Tibial nerve (tissue), 4 donors: ENCODE measurements around the gene HTT. TPM values are rescaled to one million over a fixed set of nuclear protein-coding genes. Genes with fewer than 3 reads are reported as not detected.

Experiments
- DNase-seq, 2 donors: peaks; one replicate each; pipeline ENCODE4 v3.0.0-alpha.2; 2019; ENCODE audit warnings: low spot score in 2 of 2
- H3K27ac ChIP-seq, 4 donors: fragments of 200-600 bp; sonication (generic) in 3 of 4; one replicate each; pipeline ENCODE4 v1.5.1; 2017 to 2019; ENCODE audit warnings: mild to moderate bottlenecking in 1 of 4
- H3K27me3 ChIP-seq, 2 donors: fragments of 200-600 bp; sonication (generic) in 1 of 2; one replicate each; pipeline versions ENCODE4 v1.5.1 to v1.6.0; 2017 to 2019
- H3K36me3 ChIP-seq, 3 donors: fragments of 200-600 bp; sonication (generic); one replicate each; pipeline ENCODE4 v1.5.1; 2018 to 2019
- H3K4me1 ChIP-seq, 4 donors: fragments of 200-600 bp; sonication (generic) in 3 of 4; one replicate each; pipeline ENCODE4 v1.5.1; 2017 to 2019
- H3K4me3 ChIP-seq, 4 donors: fragments of 200-600 bp; sonication (generic) in 3 of 4; one replicate each; pipeline ENCODE4 v1.5.1; 2017 to 2019; ENCODE audit warnings: mild to moderate bottlenecking in 1 of 4, moderate library complexity in 1 of 4
- H3K9me3 ChIP-seq, 4 donors: fragments of 200-600 bp; sonication (generic) in 3 of 4; one replicate each; pipeline ENCODE4 v1.5.1; 2017 to 2019
- EP300 ChIP-seq, 2 donors: sonication (generic); formaldehyde crosslinking; IDR thresholded peaks; one replicate each; pipeline ENCODE4 v1.6.1; 2017; ENCODE audit warnings: antibody characterized with exemption in 2 of 2, mild to moderate bottlenecking in 1 of 2
- POLR2A ChIP-seq, 2 donors: fragments of 450-650 bp; IDR thresholded peaks; one replicate each; pipeline ENCODE4 v1.6.1; 2017; ENCODE audit warnings: antibody characterized with exemption in 2 of 2, mild to moderate bottlenecking in 2 of 2, moderate library complexity in 2 of 2
- WGBS, 2 donors: methylation state at CpG; one replicate each; pipeline ENCODE4 v1.1.5; 2018; 5-methylcytosine and 5-hydroxymethylcytosine counted together
- total RNA-seq, 4 donors: library from RNA; depleted of rRNA; stranded (reverse); fragments of >200 nt; gene quantifications; one replicate each; pipeline ENCODE4 v1.1.0, GENCODE V29; 2016
- TF ChIP-seq, protein P1 (sequence below), 5 experiments: fragments of 200-600 bp in 3 of 5; fragments of 450-650 bp in 2 of 5; sonication (generic) in 3 of 5; IDR thresholded peaks; one replicate each; pipeline ENCODE4 v1.5.1; 2016 to 2019; ENCODE audit warnings: antibody characterized with exemption in 5 of 5, mild to moderate bottlenecking in 3 of 5, moderate library complexity in 2 of 5

The HTT gene
- total RNA-seq, 4 donors from 2014 or later, result 62.2 to 93.6 (median 81.2) TPM

DNA sequence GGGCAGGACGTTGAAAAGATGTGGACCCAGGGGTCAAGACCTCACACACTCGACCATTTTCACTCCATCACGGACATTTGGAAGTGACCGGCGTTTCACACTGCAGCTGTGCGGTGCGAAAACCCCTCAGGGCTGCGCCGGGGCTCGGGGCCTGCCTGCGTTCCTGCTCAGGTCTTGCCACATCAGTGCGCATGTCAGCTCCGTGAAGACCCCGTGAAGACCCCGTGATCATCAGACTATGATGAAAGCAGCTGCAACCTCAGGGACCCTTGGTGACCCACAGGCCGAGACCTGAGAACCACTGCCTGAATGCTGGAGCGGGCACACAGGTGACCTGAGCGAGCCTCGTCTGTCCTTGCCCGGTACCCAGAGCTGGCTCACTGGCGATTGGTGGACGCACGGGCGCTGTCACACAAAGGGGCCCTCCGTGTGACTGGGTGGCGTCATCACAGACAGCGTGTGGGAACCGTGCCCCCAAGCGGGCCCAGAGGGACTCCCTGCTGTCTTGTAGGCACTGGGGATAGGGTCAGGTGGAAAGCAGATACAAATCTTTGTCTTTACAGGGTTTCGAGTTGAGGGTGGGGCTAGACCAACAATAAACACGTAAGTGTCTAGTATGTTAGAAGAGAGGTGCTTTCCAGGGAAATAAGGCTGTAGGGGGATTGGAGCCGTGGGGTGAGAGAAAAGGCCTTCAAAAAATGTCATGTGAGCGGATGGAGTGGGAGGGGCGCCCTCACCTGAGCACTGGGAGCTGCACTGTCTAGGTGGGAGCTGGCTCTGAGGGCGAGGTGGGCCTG is 187.1 kb downstream of the HTT start:
- H3K36me3 ChIP-seq, result peaks cover 0 to 18% (median 0%) of the 10 kb centered on the region in 3 donors
- H3K27ac ChIP-seq, result no peak overlapping the region
- TF ChIP-seq, protein P1, sequence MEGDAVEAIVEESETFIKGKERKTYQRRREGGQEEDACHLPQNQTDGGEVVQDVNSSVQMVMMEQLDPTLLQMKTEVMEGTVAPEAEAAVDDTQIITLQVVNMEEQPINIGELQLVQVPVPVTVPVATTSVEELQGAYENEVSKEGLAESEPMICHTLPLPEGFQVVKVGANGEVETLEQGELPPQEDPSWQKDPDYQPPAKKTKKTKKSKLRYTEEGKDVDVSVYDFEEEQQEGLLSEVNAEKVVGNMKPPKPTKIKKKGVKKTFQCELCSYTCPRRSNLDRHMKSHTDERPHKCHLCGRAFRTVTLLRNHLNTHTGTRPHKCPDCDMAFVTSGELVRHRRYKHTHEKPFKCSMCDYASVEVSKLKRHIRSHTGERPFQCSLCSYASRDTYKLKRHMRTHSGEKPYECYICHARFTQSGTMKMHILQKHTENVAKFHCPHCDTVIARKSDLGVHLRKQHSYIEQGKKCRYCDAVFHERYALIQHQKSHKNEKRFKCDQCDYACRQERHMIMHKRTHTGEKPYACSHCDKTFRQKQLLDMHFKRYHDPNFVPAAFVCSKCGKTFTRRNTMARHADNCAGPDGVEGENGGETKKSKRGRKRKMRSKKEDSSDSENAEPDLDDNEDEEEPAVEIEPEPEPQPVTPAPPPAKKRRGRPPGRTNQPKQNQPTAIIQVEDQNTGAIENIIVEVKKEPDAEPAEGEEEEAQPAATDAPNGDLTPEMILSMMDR (IDR thresholded peaks at IDR 0.05), result no peak
- TF ChIP-seq POLR2A (IDR thresholded peaks at IDR 0.05) (no peak), EP300 (IDR thresholded peaks at IDR 0.05) (no peak)
- no peak overlapping the region for H3K4me3 ChIP-seq
- peak in 1 of 2 donors; percentile 5 for DNase-seq
- no peaks in the 10 kb centered on the region for H3K4me1 ChIP-seq
- no peaks in the 10 kb centered on the region for H3K27me3 ChIP-seq
- H3K9me3 ChIP-seq, result no peaks in the 10 kb centered on the region
- WGBS, 2 donors, result 90% methylated on average over 32 to 33 of the region's 35 CpGs

DNA sequence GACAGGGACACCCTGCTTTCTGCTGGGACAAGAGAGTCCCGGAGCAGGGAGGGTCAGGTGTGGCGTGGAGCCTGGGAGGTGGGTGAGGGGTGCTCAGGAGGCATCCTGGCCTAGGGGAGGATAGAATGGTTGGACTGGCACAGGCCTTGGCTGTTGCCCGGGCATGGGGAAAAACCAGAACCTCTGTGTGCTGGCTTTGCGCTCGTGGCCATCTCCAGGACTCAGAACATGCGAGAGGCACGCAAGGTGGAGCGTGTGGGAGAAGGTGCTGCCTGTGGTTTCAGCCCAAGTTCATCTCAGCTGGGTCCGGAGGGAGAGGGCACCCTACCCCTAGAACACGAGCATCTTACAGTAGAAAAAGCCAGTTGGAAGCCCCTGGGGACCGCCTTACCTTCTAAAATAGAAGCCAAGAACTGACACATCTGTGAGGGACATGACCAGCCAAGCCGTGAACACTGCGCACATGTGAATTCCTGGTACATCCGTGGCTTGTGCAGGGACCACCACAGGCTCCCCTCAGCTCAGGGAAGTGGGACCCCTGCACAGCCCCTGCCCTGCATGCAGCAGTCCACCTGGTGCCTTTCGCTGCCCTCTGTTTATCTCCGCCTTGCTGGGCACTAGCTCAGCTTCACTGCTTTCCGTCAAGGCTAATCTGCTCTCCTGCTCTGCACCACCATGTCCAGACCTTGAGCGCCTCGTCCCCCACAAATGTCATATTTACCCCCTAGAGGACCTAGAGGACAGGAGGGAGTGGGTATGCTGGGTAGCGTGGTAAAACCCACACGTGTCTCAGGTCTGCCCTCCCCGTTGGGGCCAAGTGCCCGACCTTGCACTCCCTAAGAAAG is 187.9 kb downstream of the HTT start:
- TF ChIP-seq POLR2A (IDR thresholded peaks at IDR 0.05), result no peak
- TF ChIP-seq, protein P1 (IDR thresholded peaks at IDR 0.05), result no peak
- no peak for TF ChIP-seq EP300 (IDR thresholded peaks at IDR 0.05)
- DNase-seq, result no peak

DNA sequence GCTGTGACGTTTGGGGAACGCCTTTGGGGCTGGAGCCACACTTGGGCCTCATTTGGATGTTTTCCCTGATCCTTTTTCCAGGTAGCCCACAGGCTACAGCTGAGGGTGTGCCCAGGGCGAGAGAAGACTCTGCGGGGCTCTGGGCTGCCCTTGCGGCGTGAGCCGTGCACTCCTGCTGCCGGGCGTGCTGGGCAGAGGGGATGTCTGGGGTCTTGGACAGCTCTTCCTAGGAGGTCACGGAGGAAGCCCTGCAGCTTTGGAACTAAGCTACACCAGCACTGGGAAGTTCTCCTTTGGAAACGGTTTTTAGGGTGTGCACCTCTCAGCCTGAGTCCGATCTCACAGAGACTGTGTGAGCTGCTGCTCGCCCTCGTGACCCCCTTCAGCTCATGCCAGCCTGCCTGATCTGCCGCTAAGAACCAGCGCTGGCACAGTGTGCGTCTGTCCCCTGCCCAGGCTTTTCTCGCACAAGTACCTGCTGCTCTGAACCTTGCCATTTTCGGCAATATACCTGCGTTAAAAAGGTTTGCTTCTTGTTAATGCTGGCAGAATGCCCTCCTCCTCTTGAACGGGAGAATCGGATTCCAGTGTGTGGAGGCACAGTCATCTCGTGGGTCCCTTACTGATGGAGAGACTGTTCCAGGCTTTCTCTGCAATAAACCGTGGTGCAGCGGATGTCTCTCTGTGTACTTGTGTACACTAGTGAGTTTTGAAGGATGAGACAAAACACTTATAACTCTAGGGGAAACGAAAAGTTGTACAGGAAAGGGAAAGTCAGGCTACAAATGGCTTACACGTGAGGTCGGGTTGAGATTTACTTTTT is 188.8 kb downstream of the HTT start:
- H3K27me3 ChIP-seq, result no peaks in the 10 kb centered on the region
- no peak overlapping the region for H3K27ac ChIP-seq
- no peak for DNase-seq
- TF ChIP-seq, protein P1 (IDR thresholded peaks at IDR 0.05), result no peak
- TF ChIP-seq POLR2A (IDR thresholded peaks at IDR 0.05), result no peak
- no peak for TF ChIP-seq EP300 (IDR thresholded peaks at IDR 0.05)
- no peaks in the 10 kb centered on the region for H3K4me1 ChIP-seq
- peaks cover 0 to 3% (median 0%) of the 10 kb centered on the region in 3 donors for H3K36me3 ChIP-seq
- H3K9me3 ChIP-seq, result no peaks in the 10 kb centered on the region
- 79 to 82% methylated on average over 23 to 28 of the region's 28 CpGs for WGBS, 2 donors
- H3K4me3 ChIP-seq, result no peak overlapping the region

More for the DNA sequence above, 187.9 kb downstream of the HTT start:
- Histone ChIP-seq H3K27me3 (no peaks in the 10 kb centered on the region), H3K4me3 (no peak overlapping the region), H3K36me3 (peaks cover 0 to 9% (median 0%) of the 10 kb centered on the region in 3 donors), H3K9me3 (no peaks in the 10 kb centered on the region), H3K4me1 (no peaks in the 10 kb centered on the region), H3K27ac (no peak overlapping the region)
- WGBS, 2 donors, result 89 to 92% methylated on average over 20 to 23 of the region's 23 CpGs

DNA sequence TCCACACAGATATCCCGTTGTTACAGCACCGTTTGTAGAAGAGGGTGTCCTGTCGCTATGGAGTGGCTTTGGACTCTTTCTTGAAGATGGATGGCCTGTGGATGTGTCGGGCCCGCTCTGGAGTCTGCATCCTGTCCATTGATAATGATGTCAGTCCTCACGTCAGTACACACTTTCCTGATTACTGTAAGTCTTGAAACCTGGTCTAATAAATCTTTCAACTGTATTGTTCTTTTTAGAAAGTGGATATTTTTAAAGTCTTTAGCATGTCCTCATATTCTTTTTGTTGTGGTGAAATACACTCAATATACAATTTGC is 189.4 kb downstream of the HTT start:
- H3K27ac ChIP-seq, result no peak overlapping the region
- H3K4me1 ChIP-seq, result no peaks in the 10 kb centered on the region
- no peak overlapping the region for H3K4me3 ChIP-seq
- DNase-seq, result no peak
- no peaks in the 10 kb centered on the region for H3K9me3 ChIP-seq
- TF ChIP-seq, protein P1 (IDR thresholded peaks at IDR 0.05), result no peak
- no peak for TF ChIP-seq EP300 (IDR thresholded peaks at IDR 0.05)
- no peak for TF ChIP-seq POLR2A (IDR thresholded peaks at IDR 0.05)
- no peaks in the 10 kb centered on the region for H3K27me3 ChIP-seq
- peaks cover 0 to 3% (median 0%) of the 10 kb centered on the region in 3 donors for H3K36me3 ChIP-seq
- 76% methylated on average over 6 of the region's 6 CpGs for WGBS, 2 donors
